ENCODE data around the gene NOLC1. TPM values are rescaled to one million over a fixed set of nuclear protein-coding genes. Genes with fewer than 3 reads are reported as not detected.

The NOLC1 gene
- total RNA-seq, 1 donor from 2014 or later = 95.1 TPM

- no peaks in the 10 kb centered on the region for H3K27me3 Mint-ChIP-seq
- H3K27ac Mint-ChIP-seq = peak overlapping the region; percentile 98
- intact Hi-C loops (cut with micrococcal nuclease) = loop anchor here (1.0 to 2.0 kb wide), 13 partner anchors 12 to 779 kb away; partner anchors contain the start of genes ARMH3, LDB1, NFKB2 and NOLC1
- H3K4me3 Mint-ChIP-seq = peak overlapping the region; percentile 99
- POLR2A ChIA-PET = interaction anchor here (0.7 to 2.3 kb wide), 7 partner anchors 9 to 265 kb away, joined by 3 to 18 read pairs (median 5); partner anchors contain the start of genes LDB1 and NOLC1
- no peaks in the 10 kb centered on the region for H3K9me3 Mint-ChIP-seq
- no peak for DNase-seq
- TF ChIP-seq, protein P1, sequence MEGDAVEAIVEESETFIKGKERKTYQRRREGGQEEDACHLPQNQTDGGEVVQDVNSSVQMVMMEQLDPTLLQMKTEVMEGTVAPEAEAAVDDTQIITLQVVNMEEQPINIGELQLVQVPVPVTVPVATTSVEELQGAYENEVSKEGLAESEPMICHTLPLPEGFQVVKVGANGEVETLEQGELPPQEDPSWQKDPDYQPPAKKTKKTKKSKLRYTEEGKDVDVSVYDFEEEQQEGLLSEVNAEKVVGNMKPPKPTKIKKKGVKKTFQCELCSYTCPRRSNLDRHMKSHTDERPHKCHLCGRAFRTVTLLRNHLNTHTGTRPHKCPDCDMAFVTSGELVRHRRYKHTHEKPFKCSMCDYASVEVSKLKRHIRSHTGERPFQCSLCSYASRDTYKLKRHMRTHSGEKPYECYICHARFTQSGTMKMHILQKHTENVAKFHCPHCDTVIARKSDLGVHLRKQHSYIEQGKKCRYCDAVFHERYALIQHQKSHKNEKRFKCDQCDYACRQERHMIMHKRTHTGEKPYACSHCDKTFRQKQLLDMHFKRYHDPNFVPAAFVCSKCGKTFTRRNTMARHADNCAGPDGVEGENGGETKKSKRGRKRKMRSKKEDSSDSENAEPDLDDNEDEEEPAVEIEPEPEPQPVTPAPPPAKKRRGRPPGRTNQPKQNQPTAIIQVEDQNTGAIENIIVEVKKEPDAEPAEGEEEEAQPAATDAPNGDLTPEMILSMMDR (IDR thresholded peaks at IDR 0.05) = peak; percentile 52
- CTCF ChIA-PET = interaction anchor here (0.9 to 2.0 kb wide), 6 partner anchors 9 to 220 kb away, joined by 4 to 13 read pairs (median 6); partner anchors contain the start of gene NOLC1
- peaks cover 19% of the 10 kb centered on the region for H3K36me3 Mint-ChIP-seq (ENCODE audit: low read depth)
- peaks cover 37% of the 10 kb centered on the region for H3K4me1 Mint-ChIP-seq
- no peak for ATAC-seq (ENCODE audit: low read depth)
Observed at GRCh38 chr10:102132193-102132562, 20.0 kb upstream of the NOLC1 start.

DNA sequence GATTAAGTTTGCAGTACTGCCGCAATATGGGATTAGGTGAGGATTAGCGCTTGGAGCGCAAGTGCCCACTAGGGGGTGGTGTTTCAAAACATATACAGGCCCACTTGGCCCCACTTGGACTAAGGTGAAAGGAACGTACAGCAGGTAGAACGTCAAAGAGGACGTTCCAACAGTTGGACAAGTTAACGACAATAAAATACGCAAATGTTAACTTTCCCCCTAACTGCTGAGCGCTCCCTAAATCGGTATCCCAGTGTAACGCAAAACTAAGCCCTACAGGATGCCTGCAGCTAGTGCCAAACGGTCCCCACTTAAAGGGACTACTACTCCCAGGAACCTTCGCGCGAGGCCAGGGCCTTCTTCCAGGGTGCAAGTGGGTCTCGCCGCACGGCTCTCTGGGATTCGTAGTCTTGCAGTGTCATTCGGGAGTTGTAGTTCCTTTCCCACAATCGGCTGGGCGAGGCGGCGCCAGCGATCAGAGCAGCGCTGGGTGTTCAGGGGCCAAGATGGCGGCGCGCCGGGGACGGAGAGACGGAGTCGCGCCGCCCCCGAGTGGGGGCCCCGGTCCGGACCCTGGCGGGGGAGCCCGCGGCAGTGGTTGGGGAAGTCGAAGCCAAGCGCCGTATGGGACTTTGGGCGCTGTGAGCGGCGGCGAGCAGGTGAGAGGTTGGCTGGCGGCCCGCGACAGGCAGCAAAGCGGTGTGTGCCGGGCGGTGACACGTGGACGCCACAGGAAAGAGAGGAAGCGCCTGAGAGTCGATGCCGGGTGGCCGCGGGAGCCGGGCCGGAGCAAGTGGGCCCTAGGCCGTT is 19.4 kb upstream of the NOLC1 start, which contains the start of gene PPRC1:
Gene PPRC1, plus strand, starts transcription at position 478 of the 810 bp plus-strand sequence. Its CDS starts 29 bp downstream, at position 507.
- peaks cover 41% of the 10 kb centered on the region for H3K4me1 Mint-ChIP-seq
- peaks cover 24% of the 10 kb centered on the region for H3K36me3 Mint-ChIP-seq (ENCODE audit: low read depth)
- H3K9me3 Mint-ChIP-seq = no peaks in the 10 kb centered on the region
- no peaks in the 10 kb centered on the region for H3K27me3 Mint-ChIP-seq
- TF ChIP-seq, protein P1 (IDR thresholded peaks at IDR 0.05) = peak; percentile 81
- intact Hi-C loops (cut with micrococcal nuclease) = loop anchor here (1.0 to 2.0 kb wide), 14 partner anchors 12 to 779 kb away; partner anchors contain the start of genes ARMH3, LDB1, NFKB2 and NOLC1
- ChIA-PET CTCF (interaction anchor here (1.4 to 2.0 kb wide), 5 partner anchors 10 to 219 kb away, joined by 4 to 13 read pairs (median 6); no protein-coding TSS in a partner anchor), POLR2A (interaction anchor here (0.7 to 2.3 kb wide), 7 partner anchors 10 to 264 kb away, joined by 3 to 18 read pairs (median 5); partner anchors contain the start of genes LDB1 and NOLC1)
- DNase-seq = peak; percentile 89
- peak within 1 kb of the TSS; percentile 98 for H3K27ac Mint-ChIP-seq
- peak; percentile 93 for ATAC-seq (ENCODE audit: low read depth)
- H3K4me3 Mint-ChIP-seq = peak within 1 kb of the TSS; percentile 99

DNA sequence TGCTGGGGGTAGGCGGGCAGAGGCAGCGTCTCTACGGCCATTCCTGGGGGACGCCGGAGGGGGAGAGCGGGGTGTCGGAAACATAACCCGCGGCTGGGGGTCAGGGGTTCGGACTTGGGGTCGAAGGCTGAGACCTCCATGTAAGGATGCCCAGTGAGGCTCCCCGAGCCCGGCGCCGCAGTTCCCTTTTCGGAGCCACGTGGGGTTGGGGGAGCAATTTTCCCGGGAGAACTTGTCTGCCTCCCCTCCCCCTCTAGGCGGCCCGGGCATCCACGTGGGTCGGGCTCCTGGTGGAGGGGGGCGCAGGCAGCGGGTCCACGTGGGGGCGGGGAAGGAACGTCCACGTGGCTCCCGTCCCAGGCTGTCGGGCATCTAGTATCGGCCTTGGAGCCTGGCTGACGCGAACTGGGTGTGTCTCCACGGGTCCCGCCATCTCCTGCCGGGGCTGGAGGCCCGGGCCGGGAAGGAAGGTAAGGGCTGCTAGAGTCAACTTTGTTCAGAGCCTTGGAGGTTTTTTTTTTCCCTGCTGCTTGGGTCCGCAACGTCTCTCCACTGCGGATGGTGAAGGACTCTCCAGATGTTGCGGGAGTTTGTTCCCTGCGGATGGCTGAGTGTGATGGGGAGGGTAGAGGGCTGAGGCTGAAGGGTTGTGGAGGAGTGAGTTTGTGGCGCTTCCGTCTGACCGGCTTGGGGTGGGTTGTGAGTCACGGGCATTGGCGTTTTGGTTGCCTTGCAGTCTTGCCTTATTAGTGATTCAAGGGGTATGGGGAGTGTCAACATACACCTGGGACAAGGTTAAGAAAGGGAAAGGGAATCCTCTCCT is 18.6 kb upstream of the NOLC1 start:
- DNase-seq (peak; percentile 50), ATAC-seq (ENCODE audit: low read depth) (no peak)
- peaks cover 41% of the 10 kb centered on the region for H3K4me1 Mint-ChIP-seq
- ChIA-PET POLR2A (interaction anchor here (1.2 kb wide), 1 partner anchor 15 kb away, joined by 10 read pairs; no protein-coding TSS in a partner anchor), CTCF (no interaction called here)
- peak overlapping the region; percentile 98 for H3K27ac Mint-ChIP-seq
- H3K36me3 Mint-ChIP-seq (ENCODE audit: low read depth) = peaks cover 32% of the 10 kb centered on the region
- H3K4me3 Mint-ChIP-seq = peak overlapping the region; percentile 99
- no peaks in the 10 kb centered on the region for H3K9me3 Mint-ChIP-seq
- intact Hi-C loops (cut with micrococcal nuclease) = loop anchor here (1.0 to 2.0 kb wide), 3 partner anchors 261 to 509 kb away; partner anchors contain the start of genes NFKB2 and SUFU
- no peaks in the 10 kb centered on the region for H3K27me3 Mint-ChIP-seq
- TF ChIP-seq, protein P1 (IDR thresholded peaks at IDR 0.05) = no peak

DNA sequence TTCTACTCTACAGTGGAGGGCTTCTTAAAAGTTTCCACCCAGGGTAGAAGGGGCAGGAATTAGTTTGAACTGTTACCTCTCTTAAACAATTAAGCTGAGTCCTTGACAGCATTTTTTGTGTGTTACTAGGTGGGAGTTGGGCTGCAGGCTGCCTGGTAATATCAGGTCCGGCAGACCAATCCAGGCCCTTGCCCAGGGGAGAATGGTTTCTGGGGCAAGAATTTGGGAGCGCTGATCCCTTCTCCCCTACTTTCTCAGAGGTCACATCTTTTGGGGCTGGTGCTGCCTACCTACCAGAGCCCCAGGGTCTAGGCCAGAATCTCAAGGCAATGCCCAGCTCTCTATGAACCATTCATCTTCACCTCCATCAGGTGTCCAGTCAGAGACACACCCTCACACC is 17.8 kb upstream of the NOLC1 start:
- peaks cover 41% of the 10 kb centered on the region for H3K4me1 Mint-ChIP-seq
- H3K9me3 Mint-ChIP-seq = no peaks in the 10 kb centered on the region
- DNase-seq (no peak), ATAC-seq (ENCODE audit: low read depth) (no peak)
- TF ChIP-seq, protein P1 (IDR thresholded peaks at IDR 0.05) = no peak
- H3K27ac Mint-ChIP-seq = peak overlapping the region; percentile 89
- H3K36me3 Mint-ChIP-seq (ENCODE audit: low read depth) = peaks cover 40% of the 10 kb centered on the region
- no peaks in the 10 kb centered on the region for H3K27me3 Mint-ChIP-seq
- ChIA-PET POLR2A (interaction anchor here (0.6 to 2.2 kb wide), 2 partner anchors 9 to 16 kb away, joined by 8 read pairs; no protein-coding TSS in a partner anchor), CTCF (interaction anchor here (1.4 kb wide), 1 partner anchor 345 kb away, joined by 3 read pairs; no protein-coding TSS in a partner anchor)
- H3K4me3 Mint-ChIP-seq = peak overlapping the region; percentile 99
- intact Hi-C loops (cut with micrococcal nuclease) = no loop called here

Measured in activated B cell treated with CpG ODN at 0.5 μM for 24 hours (primary cell).